GM18909 (cell line): ENCODE measurements around the gene MAP2K4.

ENCODE experiments used
- ATAC-seq: cut with Tn5 transposase; IDR thresholded peaks from one replicate; pipeline ENCODE4 v1.9.1; 2021; ENCODE audit warnings: mild to moderate bottlenecking; ENCODE audit not compliant: unreplicated experiment, poor library complexity

Gene MAP2K4

DNA sequence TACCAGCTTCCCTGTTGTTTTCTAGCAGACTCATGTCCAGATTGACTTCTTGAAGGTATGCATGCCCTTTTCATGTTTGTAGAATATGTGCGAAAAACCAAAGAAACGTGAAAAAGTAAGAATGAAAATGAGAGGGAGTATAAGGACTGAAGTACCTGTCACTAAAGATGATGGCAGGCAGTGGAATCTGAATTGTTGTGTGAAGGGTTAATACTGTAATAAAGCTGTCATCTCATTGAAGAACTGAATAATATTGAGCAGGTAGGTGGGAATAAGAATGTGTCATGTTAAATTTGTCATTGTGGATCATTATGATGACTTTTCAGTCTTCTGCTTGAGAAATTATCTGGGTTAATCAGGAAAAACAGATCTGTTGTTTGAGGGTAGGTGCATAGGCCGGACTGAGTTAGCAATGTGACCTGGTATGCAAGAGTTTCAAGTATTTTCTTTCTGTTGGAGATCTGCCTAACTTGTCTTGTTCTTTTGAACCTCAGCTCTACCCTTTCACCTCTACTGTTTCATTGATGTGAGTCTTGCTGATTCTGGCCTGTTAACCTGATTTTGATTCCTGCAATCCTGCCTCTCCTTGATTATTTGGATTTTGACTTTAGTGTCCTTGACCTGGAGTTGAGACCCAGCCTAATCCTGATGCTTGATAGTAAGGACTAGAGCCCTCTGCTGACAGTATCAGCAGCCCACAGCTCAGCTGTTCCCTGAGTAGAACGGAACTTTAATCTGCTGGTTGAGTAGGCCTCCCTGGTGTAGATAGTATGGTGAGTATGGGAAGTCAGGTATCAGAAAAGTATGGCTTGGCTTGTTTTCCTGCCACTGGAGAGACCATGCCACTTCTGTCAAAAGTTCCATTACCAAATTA, 64.6 kb downstream of the MAP2K4 start:
- ATAC-seq, result no peak

DNA sequence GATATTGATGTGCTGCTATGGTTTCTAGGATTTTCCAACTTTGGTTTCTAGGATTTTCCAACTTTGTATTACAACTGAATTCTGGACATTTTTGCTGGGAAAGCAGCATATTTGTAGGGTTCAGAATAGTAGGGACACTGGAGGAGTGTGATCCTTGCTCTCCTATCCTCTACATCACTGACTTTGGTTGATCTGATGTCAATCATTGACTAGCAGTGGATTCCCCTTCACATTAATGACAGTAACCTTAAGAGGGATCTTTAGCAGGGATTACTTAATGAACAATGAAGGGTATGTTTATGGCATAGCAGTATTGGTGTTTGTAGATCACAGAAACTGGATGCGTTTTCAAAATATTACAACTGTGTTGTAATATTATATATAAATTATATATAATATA, 67.4 kb downstream of the MAP2K4 start:
- no peak for ATAC-seq

DNA sequence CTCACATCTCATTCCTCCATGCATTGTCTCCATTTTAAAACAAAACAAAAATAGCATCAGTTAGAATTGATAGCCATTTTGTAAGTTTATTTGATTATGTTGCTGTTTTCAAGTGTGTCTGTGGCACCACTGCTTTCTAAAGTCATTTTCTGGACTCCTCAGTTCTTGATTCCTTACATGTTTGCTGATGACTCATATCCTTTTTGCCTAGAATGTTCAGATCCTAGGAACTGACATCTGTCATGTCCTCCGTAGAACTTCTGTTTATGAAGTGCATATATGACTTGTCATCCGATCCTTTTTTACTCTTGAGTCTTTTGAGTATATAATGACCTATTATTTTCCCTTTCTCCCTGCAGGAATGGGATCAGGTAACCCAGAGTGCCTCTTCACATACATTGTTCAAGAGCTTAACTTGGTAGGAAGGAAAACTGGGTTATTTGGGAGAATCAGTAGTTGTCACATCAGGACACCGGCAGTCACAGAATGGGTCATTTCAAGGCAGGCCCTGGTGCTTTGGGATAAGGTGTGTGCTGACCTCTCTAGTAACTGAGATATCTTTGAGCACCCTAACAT, 69.2 kb downstream of the MAP2K4 start:
- ATAC-seq, result no peak

DNA sequence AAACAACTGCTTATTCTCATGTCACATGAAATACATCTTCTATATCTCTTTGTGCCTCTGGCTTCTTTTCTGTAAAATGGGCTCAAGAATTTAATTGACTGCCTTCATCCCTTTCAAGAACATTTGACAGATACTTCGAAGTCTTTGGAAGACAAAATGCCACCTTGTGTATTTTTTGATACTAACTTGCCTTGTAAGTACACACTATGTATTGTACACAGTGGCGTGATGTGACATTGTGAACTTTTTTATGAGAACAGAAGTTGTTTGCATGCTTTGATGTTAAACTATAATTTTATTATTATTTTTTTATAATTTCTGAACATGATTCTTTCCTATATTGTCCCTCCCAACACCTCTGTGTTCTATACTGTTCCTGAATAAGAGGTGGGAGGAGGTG, 73.7 kb downstream of the MAP2K4 start:
- ATAC-seq, result no peak

DNA sequence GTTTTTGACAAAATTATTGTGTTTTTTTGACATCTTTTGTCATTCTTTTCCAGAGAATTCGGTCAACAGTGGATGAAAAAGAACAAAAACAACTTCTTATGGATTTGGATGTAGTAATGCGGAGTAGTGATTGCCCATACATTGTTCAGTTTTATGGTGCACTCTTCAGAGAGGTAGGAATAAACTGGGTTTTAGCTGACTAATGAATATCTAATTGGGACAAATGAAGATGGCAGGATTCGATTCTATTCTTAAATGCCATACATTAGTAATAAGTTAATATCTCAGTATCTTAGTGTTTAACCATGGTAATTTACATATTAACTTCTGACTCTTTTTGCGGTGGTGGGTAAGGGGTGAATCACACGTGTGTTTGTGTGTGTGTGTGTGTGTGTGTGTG, 74.8 kb downstream of the MAP2K4 start:
- ATAC-seq, result no peak

DNA sequence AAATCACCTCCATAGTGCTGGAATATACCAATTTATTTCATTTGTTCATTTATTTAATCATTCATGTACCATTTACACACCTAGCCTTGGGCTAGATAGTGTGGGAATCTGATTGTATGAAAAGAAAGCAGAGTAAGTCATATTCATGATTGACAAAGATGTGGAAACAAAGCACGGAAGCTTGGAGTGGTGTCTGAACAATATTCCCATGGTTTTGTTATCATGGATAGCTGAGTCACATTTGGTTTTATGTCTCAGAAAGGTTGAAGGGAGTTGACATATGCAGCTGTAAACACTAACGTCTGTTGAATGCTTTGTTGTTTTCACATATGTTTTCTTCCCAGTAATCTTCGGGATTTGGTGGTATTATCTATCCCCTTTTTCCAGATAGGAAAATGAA, 76.6 kb downstream of the MAP2K4 start:
- ATAC-seq, result no peak

DNA sequence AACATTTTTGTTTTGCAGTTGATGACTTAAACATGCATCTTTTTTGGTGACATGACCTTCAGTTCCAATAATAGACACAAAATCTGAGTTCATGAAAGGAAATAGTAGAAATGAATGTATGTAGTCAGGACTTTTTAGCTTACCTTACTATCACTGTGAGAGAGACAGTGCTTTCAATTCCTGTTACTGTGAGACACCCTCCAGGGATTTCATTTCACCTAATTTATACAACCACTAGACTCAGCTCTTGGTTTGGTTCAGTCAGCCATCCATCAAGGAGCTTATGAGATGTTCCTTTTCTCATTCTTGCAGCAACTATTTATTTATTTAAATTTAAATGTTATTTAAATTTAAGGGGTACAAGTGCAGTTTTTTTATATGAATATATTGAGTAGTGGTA, 77.9 kb downstream of the MAP2K4 start:
- peak; percentile 93 for ATAC-seq

DNA sequence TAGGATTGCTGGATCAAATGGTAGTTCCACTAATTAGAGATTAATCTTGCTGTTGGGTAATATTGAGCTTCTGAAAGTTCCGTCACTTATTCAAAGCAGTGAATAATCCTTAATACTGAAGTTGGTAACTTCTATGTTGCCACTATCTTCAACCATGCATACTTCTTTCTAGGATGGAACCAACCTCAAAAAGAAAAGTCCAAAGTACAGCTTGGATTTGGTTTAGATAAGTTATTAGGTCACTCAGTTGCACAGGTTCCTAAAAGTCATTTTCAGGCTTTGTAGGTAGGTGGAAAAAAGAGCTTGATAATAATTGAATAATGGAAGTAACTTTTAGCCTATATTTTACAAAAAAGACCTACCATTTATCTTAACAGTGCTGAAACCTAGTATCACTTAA, 78.7 kb downstream of the MAP2K4 start:
- no peak for ATAC-seq

DNA sequence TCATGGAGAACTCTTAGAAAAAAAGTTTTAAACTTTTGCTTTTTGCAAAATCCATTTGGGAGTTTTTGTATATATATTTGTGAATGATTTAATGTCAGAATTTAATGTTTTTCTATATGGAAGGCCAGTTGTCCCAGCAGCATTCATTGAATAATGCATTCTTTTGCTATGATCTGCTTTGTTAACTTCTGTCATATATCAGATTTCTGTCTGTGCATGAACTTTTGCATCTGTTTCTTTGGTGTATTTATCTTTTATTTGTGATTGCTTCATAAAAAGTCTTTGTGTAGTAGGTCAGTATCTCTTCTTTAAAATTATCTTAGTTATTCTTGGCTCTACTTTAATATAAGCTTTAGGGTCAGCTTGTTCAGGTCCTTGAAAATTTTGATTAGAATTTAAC, 84.2 kb downstream of the MAP2K4 start:
- no peak for ATAC-seq

DNA sequence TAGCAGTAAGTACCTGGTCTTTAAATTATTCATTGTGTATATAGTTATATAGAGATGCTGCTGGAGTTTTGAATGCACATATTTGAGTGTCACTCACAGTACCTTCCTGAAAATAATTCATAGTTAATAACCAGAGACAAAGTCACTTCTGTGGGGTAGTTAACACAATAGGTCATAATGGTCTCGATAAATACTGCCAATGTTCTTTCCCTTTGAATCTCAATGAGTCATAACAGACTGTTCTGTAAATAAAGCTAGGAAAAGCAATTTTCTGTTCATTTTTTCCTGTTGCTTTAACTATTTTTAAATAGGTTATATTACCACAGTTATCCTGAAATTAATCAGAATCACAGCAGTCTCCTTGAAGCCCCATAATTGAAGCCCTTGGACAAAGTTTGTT, 87.2 kb downstream of the MAP2K4 start:
- no peak for ATAC-seq

DNA sequence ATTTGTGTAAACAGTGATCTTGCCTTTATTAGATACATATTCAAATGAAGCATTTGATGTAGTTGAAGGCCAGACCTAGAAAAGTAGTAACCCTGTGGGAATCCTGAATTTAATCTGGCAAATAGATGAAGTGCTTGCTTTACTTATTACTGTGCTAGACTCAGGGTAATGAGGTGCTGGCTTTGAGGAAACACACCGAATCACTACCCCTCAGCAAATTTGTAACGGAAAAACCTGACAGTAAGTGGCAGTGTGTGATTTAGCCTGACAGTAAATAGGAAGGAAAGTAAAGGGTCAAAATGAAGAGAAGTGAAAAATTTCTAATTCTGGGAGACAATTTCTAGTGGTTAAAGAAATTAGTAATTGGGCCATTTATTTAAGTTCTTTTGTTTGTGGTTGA, 90.2 kb downstream of the MAP2K4 start:
- ATAC-seq, result no peak

DNA sequence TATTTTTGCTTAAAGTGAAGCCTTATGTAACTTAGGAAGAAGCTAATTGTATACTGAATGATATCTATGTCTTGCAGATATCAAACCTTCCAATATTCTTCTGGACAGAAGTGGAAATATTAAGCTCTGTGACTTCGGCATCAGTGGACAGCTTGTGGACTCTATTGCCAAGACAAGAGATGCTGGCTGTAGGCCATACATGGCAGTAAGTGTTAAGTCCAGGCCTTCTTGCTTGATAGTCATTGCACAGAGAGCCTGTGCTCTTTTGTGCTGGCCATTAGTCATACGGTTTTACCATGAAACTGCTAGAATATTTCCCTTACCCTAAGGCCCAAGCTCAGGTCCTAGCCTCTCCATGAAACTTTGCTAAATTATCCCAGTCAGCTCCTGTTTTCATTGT, 92.5 kb downstream of the MAP2K4 start:
- ATAC-seq, result no peak

DNA sequence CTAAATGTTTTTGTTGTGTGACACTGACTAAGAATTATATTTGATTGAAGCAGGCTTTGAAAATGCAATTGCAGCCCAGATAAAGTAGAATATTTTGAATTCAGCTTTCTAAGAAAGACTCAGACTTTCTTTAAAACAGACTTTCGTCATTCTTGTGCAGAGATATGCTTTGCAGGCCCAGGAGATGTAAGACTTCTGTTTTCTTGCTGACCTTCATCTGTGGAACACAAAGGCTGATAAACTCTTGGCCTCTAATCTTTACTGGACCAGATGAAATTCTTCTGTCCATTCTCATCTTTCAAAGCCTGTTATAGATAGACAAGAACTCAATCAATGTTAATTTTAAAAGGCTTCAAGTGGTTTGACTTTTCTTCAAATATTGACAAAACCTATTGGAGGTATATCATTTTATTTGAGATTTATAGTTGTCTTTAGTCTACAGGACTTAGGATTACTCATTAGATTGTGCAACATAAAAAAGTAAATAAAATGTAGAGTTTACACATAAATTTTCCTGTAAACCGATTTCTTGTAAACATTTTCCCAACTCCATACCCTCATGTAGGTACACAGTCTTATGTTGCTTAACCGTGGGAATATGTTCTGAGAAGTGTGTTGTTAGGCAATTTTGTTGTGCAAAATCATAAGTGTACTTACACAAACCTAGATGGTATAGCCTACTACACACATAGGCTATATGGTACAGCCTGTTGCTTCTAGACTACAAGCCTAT, 94.2 kb downstream of the MAP2K4 start:
- ATAC-seq, result no peak

DNA sequence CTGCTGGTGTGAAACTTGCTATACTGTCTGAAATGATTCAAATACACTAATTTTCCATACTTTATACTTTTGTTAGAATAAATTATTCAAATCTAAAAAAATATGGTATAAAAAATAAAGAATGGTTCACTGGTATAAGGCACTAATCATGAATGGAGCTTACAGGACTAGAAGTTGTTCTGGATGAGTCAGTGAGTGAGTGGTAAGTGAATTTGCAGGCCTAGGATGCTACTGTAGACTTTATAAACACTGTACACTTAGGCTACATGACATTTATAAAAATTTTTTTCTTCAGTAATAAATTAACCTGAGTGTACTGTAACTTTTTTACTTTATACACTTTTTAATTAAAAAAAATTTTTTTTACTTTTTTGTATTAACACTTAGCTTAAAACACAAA, 95.5 kb downstream of the MAP2K4 start:
- ATAC-seq, result no peak

DNA sequence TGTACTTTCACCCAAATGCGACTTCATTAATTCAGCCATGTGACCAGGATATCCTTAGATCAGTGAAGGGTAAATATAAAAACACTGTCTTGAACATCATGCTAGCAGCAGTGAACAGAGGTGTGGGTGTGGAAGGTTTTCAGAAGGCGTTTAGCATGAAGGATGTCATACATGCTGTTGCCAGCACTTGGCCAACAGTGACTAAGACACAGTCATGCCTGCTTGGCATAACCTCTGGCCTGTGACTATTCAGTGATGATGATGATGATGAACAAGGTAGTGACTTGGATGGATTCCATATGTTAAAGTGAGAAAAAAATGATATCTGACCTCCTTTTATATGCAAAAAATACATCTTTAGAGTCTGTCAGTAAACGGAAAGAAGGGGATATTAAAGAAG, 97.9 kb downstream of the MAP2K4 start:
- no peak for ATAC-seq

DNA sequence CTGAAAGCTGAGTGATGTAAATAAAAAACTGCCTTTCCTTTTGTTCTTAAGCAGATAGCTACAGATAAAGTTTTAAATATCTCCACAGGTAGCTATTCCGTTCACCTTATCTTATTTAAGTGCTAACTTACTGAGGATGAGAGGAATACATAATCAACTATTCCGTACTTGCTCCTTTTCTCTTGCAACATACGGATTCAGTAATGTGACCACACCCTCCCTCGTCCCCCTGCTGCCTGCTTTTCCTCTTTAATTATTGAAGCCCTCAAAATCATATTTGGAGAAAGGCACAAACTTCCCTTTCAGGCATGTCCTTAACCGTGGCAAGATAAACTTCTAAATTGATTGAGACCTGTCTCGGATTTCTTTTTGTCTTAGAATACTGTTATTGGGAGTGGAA, 101.4 kb downstream of the MAP2K4 start:
- ATAC-seq, result no peak

DNA sequence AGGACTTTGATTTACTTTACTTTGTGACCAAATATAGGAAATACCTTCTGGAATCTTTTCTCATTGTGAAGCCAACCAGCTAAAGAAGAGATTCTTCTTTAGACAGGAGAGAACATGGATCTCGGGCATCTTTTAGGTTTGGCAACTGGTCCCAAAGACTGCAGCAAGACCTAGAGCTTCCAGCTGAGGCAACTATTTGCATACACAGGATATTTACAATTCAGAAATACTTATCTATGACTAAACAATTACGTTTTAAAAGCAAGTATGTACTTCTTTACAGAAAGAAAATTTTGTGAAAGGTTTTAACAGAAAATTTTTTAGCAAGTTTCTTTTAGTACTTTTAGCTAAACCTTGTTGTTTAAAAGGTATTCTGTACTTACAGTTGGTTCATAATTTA, 106.5 kb downstream of the MAP2K4 start:
- ATAC-seq, result no peak

DNA sequence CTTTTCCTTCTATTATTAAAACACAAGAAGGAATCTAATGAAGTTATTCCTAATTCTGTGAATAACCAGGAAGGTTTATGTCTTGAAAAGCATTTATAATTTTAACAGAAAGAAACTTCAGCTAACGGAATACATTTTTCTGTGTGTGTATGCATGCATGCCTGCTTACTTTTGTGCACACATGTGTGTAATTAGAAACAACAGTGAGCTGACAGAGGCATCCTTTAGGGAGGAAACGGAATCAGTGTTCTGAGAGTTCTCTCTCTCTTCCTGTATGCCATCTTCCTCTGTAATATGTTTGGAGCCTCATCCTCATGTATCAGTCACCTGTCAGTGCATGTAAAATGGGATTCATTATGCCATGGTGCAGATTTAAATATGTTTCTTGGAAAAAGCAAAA, 107.0 kb downstream of the MAP2K4 start:
- no peak for ATAC-seq

DNA sequence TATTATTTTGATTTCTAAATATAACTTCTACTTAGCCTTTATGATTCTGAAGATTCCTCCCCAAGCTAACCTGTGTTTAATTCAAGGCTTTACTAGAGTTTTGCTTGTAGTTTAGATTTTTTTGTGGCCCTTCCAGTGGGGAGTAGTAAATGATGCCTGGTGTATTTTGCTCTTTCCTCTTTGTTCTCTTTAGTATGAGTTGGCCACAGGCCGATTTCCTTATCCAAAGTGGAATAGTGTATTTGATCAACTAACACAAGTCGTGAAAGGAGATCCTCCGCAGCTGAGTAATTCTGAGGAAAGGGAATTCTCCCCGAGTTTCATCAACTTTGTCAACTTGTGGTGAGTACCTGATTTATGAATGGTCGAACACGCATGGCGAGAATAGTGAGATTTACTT, 108.3 kb downstream of the MAP2K4 start:
- ATAC-seq, result no peak

DNA sequence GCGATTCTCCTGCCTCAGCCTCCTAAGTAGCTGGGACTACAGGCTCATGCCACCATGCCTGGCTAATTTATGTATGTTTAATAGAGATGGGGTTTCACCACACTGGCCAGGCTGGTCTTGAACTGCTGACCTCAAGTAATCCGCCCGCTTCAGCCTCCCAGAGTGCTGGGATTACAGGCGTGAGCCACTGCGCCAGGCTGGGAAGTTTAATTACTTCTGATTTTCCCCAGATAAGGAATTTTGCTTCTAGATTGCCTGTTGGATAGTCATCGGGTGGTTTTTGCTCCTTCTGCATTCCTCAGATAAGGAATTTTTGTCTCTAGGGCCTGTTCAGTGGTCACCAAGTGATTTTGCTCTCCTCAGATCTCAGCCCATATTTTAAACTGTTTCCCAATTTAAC, 112.5 kb downstream of the MAP2K4 start:
- no peak for ATAC-seq

DNA sequence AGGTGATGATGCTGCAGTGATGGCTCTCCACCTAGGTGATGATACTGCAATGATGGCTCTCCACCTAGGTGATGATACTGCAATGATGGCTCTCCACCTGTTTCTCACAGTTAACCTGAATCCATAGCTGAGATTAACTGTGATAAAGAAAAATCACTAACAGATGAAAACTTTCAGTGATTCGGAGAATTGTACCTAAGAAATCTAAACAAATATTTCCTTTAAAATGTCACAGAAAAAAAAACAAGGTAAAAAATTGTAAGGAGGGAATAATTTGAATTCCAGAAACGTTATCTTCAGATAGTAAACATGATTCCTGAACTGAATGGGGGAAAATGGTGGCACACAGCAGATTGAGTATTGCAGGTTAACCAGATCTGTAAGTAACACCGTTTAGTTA, 113.4 kb downstream of the MAP2K4 start:
- no peak for ATAC-seq

DNA sequence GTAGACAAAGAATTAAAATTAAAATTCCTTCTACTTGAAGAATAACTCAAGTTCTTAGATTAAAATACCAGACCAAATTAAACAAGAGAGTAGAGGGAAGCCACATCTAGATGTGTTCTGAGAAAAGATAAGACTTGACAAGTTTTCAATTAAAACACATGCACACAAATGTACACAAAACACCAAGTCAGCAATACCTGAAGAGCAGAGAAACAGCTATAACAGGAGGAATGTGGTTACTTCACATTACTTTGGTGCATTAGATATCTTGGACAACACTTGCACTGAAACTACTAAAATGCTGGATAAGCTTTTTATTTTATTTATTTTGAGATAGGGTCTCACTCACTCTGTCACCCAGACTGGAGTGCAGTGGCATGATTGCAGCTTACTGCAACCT, 113.9 kb downstream of the MAP2K4 start:
- no peak for ATAC-seq
